LNCAP (cell line): ENCODE results near the gene PAMR1.
A peak's percentile ranks its signal among the peaks of the same experiment; 100 is the strongest.

Experiments used
- TF ChIP-seq, protein P1 (sequence below): fragments of 450-650 bp; IDR thresholded peaks from 2 replicates; pipeline ENCODE4 v1.5.1; 2017; ENCODE audit warnings: mild to moderate bottlenecking

The PAMR1 gene

DNA sequence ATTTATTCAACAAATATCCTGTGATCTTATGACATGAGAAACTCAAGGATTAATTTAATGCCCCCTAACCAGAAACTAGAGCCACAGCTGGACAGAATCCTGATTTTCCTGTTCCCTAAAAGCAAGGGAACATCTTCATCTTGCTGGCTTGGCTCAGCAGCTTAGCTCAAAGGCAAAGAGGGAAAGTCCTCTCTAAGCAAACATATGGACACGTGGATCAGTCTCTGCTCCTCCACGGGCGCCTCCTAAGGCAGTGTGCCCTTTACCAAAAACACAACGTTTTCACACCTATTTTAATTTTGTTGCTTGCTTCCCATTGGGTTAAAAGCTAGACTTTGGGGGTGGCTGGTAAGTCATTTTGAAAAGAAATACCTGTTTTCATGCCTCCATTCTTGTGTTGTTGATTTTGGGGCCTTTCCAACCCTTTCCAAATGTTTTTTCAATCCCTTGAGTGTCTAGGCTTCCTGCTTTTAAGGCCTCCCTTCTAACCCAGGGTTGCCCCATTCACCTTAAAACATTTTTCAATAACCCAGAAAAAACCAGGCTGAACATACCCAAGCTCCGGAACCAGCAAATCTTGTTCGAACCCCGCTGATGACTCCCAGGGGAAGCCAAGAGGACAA is 121.5 kb downstream of the PAMR1 start:
- TF ChIP-seq, protein P1, sequence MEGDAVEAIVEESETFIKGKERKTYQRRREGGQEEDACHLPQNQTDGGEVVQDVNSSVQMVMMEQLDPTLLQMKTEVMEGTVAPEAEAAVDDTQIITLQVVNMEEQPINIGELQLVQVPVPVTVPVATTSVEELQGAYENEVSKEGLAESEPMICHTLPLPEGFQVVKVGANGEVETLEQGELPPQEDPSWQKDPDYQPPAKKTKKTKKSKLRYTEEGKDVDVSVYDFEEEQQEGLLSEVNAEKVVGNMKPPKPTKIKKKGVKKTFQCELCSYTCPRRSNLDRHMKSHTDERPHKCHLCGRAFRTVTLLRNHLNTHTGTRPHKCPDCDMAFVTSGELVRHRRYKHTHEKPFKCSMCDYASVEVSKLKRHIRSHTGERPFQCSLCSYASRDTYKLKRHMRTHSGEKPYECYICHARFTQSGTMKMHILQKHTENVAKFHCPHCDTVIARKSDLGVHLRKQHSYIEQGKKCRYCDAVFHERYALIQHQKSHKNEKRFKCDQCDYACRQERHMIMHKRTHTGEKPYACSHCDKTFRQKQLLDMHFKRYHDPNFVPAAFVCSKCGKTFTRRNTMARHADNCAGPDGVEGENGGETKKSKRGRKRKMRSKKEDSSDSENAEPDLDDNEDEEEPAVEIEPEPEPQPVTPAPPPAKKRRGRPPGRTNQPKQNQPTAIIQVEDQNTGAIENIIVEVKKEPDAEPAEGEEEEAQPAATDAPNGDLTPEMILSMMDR: no peak

DNA sequence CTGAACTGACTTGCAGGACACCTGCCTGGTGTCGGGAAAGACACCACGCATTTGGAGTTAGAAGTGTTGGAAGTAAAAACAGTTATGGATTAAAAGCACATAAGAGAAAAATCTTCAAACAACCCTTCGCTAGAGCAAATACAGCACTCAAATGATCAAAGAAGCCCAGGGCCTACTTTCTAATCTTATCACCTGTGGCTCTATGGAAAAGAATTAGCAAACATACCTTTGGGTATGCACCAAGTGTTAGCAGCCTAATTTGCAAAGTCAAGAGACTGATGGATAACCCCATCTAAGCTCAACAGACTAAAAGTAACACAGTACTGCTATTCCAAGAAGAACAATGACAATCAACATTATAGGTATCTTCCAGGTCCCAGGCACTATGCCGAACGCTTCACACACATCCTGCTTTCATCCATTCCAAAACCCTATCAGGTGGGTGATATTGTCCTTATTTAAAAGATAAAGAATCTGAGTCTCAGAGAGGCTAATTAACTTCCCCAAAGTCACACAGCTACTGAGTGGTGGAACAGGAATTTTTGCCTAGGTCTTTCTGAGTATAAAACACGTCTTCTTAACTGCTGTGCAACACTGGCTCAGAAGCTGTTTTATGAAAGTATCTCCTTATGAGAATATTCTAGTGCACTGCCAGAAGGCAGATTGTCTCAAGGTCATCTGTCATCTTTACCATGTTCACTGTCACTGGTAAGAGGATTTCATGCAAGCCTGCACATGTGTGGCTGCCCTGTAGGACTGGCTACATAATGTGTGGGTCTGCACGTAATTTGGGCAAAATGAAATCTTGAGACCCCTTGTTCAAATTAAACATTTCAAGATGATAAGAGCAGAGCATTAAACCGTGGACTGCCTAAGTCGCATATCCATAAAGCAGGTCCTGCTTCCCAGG is 122.4 kb downstream of the PAMR1 start:
- TF ChIP-seq, protein P1: no peak

DNA sequence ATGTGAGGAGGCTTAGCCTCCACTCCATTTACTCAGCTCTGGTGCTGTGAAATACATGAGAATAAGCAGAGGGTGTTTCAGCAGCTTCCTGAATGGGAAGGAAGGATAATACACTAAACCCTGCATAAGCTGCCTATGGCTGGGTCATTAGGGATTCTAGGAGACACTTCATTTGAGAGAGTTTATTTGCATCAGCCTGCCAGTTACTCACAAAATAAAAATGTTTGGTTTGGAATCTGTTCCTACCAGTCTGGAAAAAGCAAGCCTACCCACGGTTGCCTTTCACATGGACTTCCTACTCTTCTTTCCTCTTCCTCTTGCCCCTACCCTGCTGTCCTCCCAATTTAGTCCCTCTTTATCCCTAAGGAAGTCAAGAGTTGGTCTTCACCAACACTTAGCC is 126.5 kb downstream of the PAMR1 start:
- TF ChIP-seq, protein P1: no peak

DNA sequence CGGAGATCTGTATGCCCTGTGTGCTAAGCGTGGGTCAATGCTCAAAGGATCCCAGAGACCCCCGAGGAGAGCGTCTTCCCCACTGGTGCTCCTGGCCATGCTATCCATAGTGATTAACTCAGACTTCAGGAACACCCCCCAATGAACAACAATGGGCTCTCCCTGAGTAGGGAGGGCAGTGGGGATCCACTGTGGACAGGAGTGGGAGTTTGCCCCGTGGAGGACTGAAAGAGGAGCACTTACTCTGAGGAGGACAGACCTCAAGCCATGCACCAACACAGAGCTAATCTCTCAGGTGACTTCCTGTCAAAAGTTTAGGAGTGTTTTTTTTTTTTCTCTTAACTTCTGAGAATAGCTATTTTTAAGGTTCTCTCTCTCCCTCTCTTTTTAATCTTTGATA is 130.5 kb downstream of the PAMR1 start:
- TF ChIP-seq, protein P1: no peak

DNA sequence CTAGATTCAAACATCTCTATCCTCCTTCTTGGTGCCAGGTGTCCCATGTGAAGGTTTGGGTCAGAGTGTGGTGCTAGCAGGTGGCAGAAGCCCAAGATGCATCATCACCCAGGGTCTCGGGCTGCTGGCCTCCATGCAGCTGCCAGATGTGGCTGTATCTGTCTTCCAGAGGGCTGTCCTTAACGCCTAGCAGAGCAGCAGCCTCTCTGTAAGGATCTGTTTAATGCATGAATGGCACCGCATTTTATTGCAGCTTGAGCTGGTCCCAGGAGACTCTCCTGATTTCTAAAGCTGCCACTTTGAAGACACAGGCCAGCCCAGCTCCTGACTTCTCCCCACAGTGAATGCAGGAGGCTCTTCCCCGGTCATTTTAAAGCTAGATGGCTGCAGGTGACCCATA is 132.3 kb downstream of the PAMR1 start:
- TF ChIP-seq, protein P1: no peak

DNA sequence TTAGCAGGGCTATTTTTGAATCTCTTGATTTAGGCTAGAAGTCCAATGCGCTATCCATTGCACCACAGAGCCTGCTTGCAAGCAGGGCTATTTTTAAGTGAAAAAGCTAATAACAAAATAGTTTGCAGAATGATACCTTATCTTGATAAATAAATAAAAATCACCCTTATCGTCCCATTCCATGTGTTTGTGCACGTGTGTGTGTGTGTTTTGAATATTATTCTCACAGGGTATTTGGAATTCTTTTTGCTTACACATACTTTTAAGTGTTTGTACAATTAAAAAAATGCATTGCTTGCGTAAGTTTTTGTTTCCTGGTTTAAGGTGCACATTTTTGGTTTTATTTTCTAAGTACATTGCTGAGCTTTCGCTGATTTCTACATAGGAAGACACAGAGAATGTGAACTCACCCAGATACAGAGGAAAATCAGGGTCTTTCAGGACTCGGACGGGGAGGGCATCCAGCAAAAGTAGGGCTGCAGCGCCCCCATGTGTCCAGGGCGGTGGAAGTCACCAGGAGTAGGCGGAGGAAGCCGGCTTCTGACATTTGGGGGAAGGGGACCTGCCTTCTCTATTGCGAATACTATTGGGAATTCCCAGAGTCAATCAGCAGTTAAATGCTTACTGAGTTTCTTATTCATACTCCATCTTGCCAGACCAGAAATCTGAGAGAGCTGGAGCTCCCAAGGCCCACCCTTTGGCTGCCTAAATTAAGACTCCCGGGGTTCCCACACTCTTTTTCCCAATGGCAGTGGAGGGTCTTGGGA is 133.3 kb downstream of the PAMR1 start:
- TF ChIP-seq, protein P1: peak; percentile 91

DNA sequence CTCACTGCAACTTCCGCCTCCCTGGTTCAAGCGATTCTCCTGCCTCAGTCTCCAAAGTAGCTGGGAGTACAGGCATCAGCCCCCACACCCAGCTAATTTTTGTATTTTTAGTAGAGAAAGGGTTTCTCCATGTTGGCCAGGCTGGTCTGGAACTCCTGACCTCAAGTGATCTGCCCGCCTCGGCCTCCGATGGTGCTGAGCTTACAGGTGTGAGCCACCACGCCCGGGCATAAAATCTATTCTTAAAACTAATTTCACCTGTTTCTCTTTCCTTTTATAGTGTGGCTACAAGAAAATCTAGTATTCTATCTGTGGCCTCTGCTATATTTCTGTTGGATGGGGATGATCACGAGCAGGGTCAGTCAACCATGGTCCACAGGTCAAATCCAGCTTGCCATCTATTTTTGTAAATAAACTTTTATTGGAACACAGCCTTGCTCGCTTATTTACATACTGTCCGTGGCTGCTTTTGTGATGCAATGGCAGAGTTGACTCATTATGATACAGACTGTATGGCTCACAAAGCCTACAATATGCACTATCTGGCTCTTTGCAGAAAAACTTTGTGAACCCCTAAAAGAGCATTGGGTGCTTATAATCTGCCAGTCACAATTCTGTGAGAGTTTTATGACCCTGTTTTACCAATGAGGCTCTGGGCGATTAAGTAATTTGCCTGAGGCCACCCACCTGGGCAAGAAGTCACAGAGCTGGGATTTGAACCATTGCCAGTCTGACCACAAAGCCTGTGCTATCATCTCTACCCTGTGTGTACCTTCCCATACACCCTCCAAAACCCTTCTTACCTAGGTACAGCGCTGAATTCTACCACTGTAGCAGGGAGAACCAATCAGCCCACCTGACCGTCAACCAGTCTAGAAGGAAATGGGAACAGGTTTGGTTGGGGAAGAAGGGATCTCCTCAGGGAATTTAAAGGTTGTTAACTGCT is 134.4 kb downstream of the PAMR1 start:
- TF ChIP-seq, protein P1: no peak
